ENCODE data around the gene BTK.
A peak's percentile ranks its signal among the peaks of the same experiment; 100 is the strongest.

The BTK gene

GRCh38 chrX:101385795-101386541, at the start of gene BTK:
Gene BTK (minus strand): TSS chrX:101386191. CDS start chrX:101375284, 10,907 bp downstream.
- H3K36me3 ChIP-seq (ENCODE audit: insufficient read depth, low read length): no peaks in the 10 kb centered on the region
- H3K9ac ChIP-seq (ENCODE audit: low read depth, low read length): no peak within 1 kb of the TSS
- no peaks in the 10 kb centered on the region for H3K9me3 ChIP-seq (ENCODE audit: control insufficient read depth, insufficient read depth, low read length)
- H3K4me1 ChIP-seq (ENCODE audit: insufficient read depth, low read length): peaks cover 4% of the 10 kb centered on the region; the same call in 1 of the 2 replicates

GRCh38 chrX:101430457-101431078, 44.6 kb upstream of the BTK start:
- Histone ChIP-seq H3K4me1 (ENCODE audit: insufficient read depth, low read length) (no peaks in the 10 kb centered on the region), H3K9me3 (ENCODE audit: control insufficient read depth, insufficient read depth, low read length) (0 out of 2 replicates have a peak, but pooled peaks cover 5% of the 10 kb centered on the region), H3K36me3 (ENCODE audit: insufficient read depth, low read length) (no peaks in the 10 kb centered on the region), H3K9ac (ENCODE audit: low read depth, low read length) (no peak overlapping the region)

- 0 out of 2 replicates have a peak, but pooled peaks cover 5% of the 10 kb centered on the region for H3K9me3 ChIP-seq (ENCODE audit: control insufficient read depth, insufficient read depth, low read length)
- H3K9ac ChIP-seq (ENCODE audit: low read depth, low read length): no peak overlapping the region
- H3K36me3 ChIP-seq (ENCODE audit: insufficient read depth, low read length): no peaks in the 10 kb centered on the region
Observed at GRCh38 chrX:101429934-101430333, 43.9 kb upstream of the BTK start.

GRCh38 chrX:101427954-101428353, 42.0 kb upstream of the BTK start:
- no peaks in the 10 kb centered on the region for H3K4me1 ChIP-seq (ENCODE audit: insufficient read depth, low read length)
- H3K36me3 ChIP-seq (ENCODE audit: insufficient read depth, low read length): no peaks in the 10 kb centered on the region
- H3K9ac ChIP-seq (ENCODE audit: low read depth, low read length): no peak overlapping the region
- 0 out of 2 replicates have a peak, but pooled peaks cover 5% of the 10 kb centered on the region for H3K9me3 ChIP-seq (ENCODE audit: control insufficient read depth, insufficient read depth, low read length)

More at GRCh38 chrX:101429934-101430333, 43.9 kb upstream of the BTK start:
- no peaks in the 10 kb centered on the region for H3K4me1 ChIP-seq (ENCODE audit: insufficient read depth, low read length)

- Histone ChIP-seq H3K9ac (ENCODE audit: low read depth, low read length) (no peak overlapping the region), H3K9me3 (ENCODE audit: control insufficient read depth, insufficient read depth, low read length) (no peaks in the 10 kb centered on the region), H3K36me3 (ENCODE audit: insufficient read depth, low read length) (no peaks in the 10 kb centered on the region), H3K4me1 (ENCODE audit: insufficient read depth, low read length) (0 out of 2 replicates have a peak, but pooled peaks cover 4% of the 10 kb centered on the region)
Observed at GRCh38 chrX:101419489-101419888, 33.5 kb upstream of the BTK start.

GRCh38 chrX:101417981-101418841, 32.2 kb upstream of the BTK start:
- Histone ChIP-seq H3K36me3 (ENCODE audit: insufficient read depth, low read length) (no peaks in the 10 kb centered on the region), H3K4me1 (ENCODE audit: insufficient read depth, low read length) (0 out of 2 replicates have a peak, but pooled peaks cover 4% of the 10 kb centered on the region), H3K9me3 (ENCODE audit: control insufficient read depth, insufficient read depth, low read length) (no peaks in the 10 kb centered on the region), H3K9ac (ENCODE audit: low read depth, low read length) (peak overlapping the region; percentile 80)

- H3K36me3 ChIP-seq (ENCODE audit: insufficient read depth, low read length): no peaks in the 10 kb centered on the region
- 0 out of 2 replicates have a peak, but pooled peaks cover 4% of the 10 kb centered on the region for H3K4me1 ChIP-seq (ENCODE audit: insufficient read depth, low read length)
- H3K9me3 ChIP-seq (ENCODE audit: control insufficient read depth, insufficient read depth, low read length): no peaks in the 10 kb centered on the region
- no peak overlapping the region for H3K9ac ChIP-seq (ENCODE audit: low read depth, low read length)
Observed at GRCh38 chrX:101417190-101417589, 31.2 kb upstream of the BTK start.

- no peaks in the 10 kb centered on the region for H3K9me3 ChIP-seq (ENCODE audit: control insufficient read depth, insufficient read depth, low read length)
- no peaks in the 10 kb centered on the region for H3K36me3 ChIP-seq (ENCODE audit: insufficient read depth, low read length)
- H3K4me1 ChIP-seq (ENCODE audit: insufficient read depth, low read length): 0 out of 2 replicates have a peak, but pooled peaks cover 4% of the 10 kb centered on the region
- H3K9ac ChIP-seq (ENCODE audit: low read depth, low read length): no peak overlapping the region
Observed at GRCh38 chrX:101416691-101417090, 30.7 kb upstream of the BTK start.

GRCh38 chrX:101415180-101416145, 29.5 kb upstream of the BTK start:
- Histone ChIP-seq H3K9me3 (ENCODE audit: control insufficient read depth, insufficient read depth, low read length) (no peaks in the 10 kb centered on the region), H3K9ac (ENCODE audit: low read depth, low read length) (no peak overlapping the region), H3K4me1 (ENCODE audit: insufficient read depth, low read length) (0 out of 2 replicates have a peak, but pooled peaks cover 4% of the 10 kb centered on the region), H3K36me3 (ENCODE audit: insufficient read depth, low read length) (no peaks in the 10 kb centered on the region)

- H3K4me1 ChIP-seq (ENCODE audit: insufficient read depth, low read length): peaks cover under 1% of the 10 kb centered on the region; the same call in 1 of the 2 replicates
- H3K36me3 ChIP-seq (ENCODE audit: insufficient read depth, low read length): no peaks in the 10 kb centered on the region
- H3K9me3 ChIP-seq (ENCODE audit: control insufficient read depth, insufficient read depth, low read length): no peaks in the 10 kb centered on the region
- no peak overlapping the region for H3K9ac ChIP-seq (ENCODE audit: low read depth, low read length)
Observed at GRCh38 chrX:101411984-101412383, 26.0 kb upstream of the BTK start.

- H3K9ac ChIP-seq (ENCODE audit: low read depth, low read length): no peak overlapping the region
- H3K4me1 ChIP-seq (ENCODE audit: insufficient read depth, low read length): no peaks in the 10 kb centered on the region; the same call in 1 of the 2 replicates
Observed at GRCh38 chrX:101410461-101410860, 24.5 kb upstream of the BTK start.

GRCh38 chrX:101409043-101409442, 23.1 kb upstream of the BTK start:
- H3K36me3 ChIP-seq (ENCODE audit: insufficient read depth, low read length): no peaks in the 10 kb centered on the region
- peak overlapping the region; percentile 88 for H3K9ac ChIP-seq (ENCODE audit: low read depth, low read length)
- H3K4me1 ChIP-seq (ENCODE audit: insufficient read depth, low read length): no peaks in the 10 kb centered on the region; the same call in 1 of the 2 replicates
- no peaks in the 10 kb centered on the region for H3K9me3 ChIP-seq (ENCODE audit: control insufficient read depth, insufficient read depth, low read length)

More at GRCh38 chrX:101410461-101410860, 24.5 kb upstream of the BTK start:
- H3K9me3 ChIP-seq (ENCODE audit: control insufficient read depth, insufficient read depth, low read length): no peaks in the 10 kb centered on the region
- H3K36me3 ChIP-seq (ENCODE audit: insufficient read depth, low read length): no peaks in the 10 kb centered on the region

GRCh38 chrX:101408532-101408841, 22.5 kb upstream of the BTK start:
- Histone ChIP-seq H3K36me3 (ENCODE audit: insufficient read depth, low read length) (no peaks in the 10 kb centered on the region), H3K9me3 (ENCODE audit: control insufficient read depth, insufficient read depth, low read length) (no peaks in the 10 kb centered on the region), H3K4me1 (ENCODE audit: insufficient read depth, low read length) (no peaks in the 10 kb centered on the region; the same call in 1 of the 2 replicates), H3K9ac (ENCODE audit: low read depth, low read length) (peak overlapping the region; percentile 88)

Measured in ES-I3 (cell line).